ENCODE measurements around the gene ALOX5. TPM values are rescaled to one million over a fixed set of nuclear protein-coding genes. Genes with fewer than 3 reads are reported as not detected.

ALOX5 gene
- total and polyA plus RNA-seq, 10 of the 15 experiments (the other 5 are each of a cell fraction or from before 2014, with no cell fraction given): 0.43 to 102 (median 34.2) TPM

DNA sequence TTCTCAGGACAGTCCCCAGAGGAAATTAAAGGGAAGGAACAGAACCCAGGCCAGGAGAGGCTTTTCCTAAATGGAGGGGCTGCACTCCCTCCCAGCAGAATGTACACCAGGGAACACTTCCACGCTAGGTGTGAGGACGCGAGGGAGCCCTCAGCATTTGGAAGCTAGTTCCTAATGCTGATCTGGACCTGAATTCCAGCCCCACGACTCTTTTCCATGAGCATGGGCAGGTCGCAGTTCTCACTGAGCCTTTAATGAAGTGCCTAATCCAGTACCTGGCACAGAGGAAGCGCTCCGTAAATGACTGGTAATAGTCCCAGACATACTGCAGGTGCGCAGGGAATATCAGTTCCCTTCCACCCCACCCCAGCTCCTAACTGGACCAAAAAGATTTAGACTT lies 1.1 kb downstream of the ALOX5 start:
- Histone ChIP-seq H3K79me2 (ENCODE audit: control insufficient read depth, insufficient read depth, low read length) (peaks cover 47% of the 10 kb centered on the region), H3K27ac (ENCODE audit: control insufficient read depth, insufficient read depth) (peak overlapping the region; percentile 68), H3K27me3 (replicated peaks in 1 of 2; ENCODE audit: control insufficient read depth in 2 of 2, insufficient read depth in 2 of 2, low read length in 1 of 2) (no peaks in the 10 kb centered on the region), H3K9me3 (replicated peaks; ENCODE audit: control insufficient read depth, insufficient read depth, low read length) (no peaks in the 10 kb centered on the region), H2AFZ (ENCODE audit: control insufficient read depth, low read depth, low read length) (no peak overlapping the region), H3K4me2 (ENCODE audit: control insufficient read depth, insufficient read depth) (peak overlapping the region; percentile 78), H3K36me3 (ENCODE audit: control insufficient read depth in 2 of 2, insufficient read depth in 2 of 2, low read length in 1 of 2) (no peaks in the 10 kb centered on the region), H3K4me3 (peak overlapping the region; percentile 81), H3K4me1 (ENCODE audit: control insufficient read depth, insufficient read depth, low read length) (peaks cover 43% of the 10 kb centered on the region), H3K9ac (ENCODE audit: control insufficient read depth, insufficient read depth, low read length) (peak overlapping the region; percentile 65), H4K20me1 (ENCODE audit: control insufficient read depth, insufficient read depth) (no peaks in the 10 kb centered on the region)
- ATAC-seq: no peak
- TF ChIP-seq JUNB (IDR thresholded peaks at IDR 0.05) (no peak), HDGF (IDR thresholded peaks at IDR 0.05) (no peak), STAT3 (IDR thresholded peaks at IDR 0.05; ENCODE audit: low read depth, low read length) (no peak), RAD21 (IDR thresholded peaks at IDR 0.05; ENCODE audit: insufficient read depth, low read depth, low read length) (no peak), PAX8 (IDR thresholded peaks at IDR 0.05) (no peak), SUZ12 (IDR thresholded peaks at IDR 0.05; ENCODE audit: unreplicated experiment) (no peak), MTA3 (IDR thresholded peaks at IDR 0.05; ENCODE audit: borderline replicate concordance, low read length) (no peak), MXI1 (IDR thresholded peaks at IDR 0.05; ENCODE audit: low read depth, low read length) (no peak), TCF12 (IDR thresholded peaks at IDR 0.05; ENCODE audit: low read depth, low read length) (no peak), BRCA1 (IDR thresholded peaks at IDR 0.05; ENCODE audit: low read depth, low read length) (no peak), NBN (IDR thresholded peaks at IDR 0.05) (no peak), FOXM1 (IDR thresholded peaks at IDR 0.05; ENCODE audit: low read depth, low read length) (no peak), SIN3A (IDR thresholded peaks at IDR 0.05; ENCODE audit: low read depth, low read length) (no peak), CBX5 (IDR thresholded peaks at IDR 0.05; ENCODE audit: low read depth) (no peak)
- TF ChIP-seq, protein P1, sequence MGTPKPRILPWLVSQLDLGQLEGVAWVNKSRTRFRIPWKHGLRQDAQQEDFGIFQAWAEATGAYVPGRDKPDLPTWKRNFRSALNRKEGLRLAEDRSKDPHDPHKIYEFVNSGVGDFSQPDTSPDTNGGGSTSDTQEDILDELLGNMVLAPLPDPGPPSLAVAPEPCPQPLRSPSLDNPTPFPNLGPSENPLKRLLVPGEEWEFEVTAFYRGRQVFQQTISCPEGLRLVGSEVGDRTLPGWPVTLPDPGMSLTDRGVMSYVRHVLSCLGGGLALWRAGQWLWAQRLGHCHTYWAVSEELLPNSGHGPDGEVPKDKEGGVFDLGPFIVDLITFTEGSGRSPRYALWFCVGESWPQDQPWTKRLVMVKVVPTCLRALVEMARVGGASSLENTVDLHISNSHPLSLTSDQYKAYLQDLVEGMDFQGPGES (IDR thresholded peaks at IDR 0.05): no peak
- TF ChIP-seq, protein P2, sequence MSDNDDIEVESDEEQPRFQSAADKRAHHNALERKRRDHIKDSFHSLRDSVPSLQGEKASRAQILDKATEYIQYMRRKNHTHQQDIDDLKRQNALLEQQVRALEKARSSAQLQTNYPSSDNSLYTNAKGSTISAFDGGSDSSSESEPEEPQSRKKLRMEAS (IDR thresholded peaks at IDR 0.05; ENCODE audit: low read depth, low read length): no peak
- TF ChIP-seq, protein P3, sequence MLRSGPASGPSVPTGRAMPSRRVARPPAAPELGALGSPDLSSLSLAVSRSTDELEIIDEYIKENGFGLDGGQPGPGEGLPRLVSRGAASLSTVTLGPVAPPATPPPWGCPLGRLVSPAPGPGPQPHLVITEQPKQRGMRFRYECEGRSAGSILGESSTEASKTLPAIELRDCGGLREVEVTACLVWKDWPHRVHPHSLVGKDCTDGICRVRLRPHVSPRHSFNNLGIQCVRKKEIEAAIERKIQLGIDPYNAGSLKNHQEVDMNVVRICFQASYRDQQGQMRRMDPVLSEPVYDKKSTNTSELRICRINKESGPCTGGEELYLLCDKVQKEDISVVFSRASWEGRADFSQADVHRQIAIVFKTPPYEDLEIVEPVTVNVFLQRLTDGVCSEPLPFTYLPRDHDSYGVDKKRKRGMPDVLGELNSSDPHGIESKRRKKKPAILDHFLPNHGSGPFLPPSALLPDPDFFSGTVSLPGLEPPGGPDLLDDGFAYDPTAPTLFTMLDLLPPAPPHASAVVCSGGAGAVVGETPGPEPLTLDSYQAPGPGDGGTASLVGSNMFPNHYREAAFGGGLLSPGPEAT (IDR thresholded peaks at IDR 0.05; ENCODE audit: low read depth): no peak
- no peak for FAIRE-seq
- ChIA-PET SMC1A (ENCODE audit: uncharacterized antibody, unreplicated experiment) (interaction anchor here (1.3 kb wide), 1 partner anchor 86 kb away, joined by 6 read pairs; no protein-coding TSS in a partner anchor), CTCF (no interaction called here), RAD21 (ENCODE audit: unreplicated experiment) (interaction anchor here (1.6 kb wide), 1 partner anchor 86 kb away, joined by 7 read pairs; no protein-coding TSS in a partner anchor), POLR2A (no interaction called here)
- no TSS peak for BruUV-seq (replicated peaks)
- WGBS (ENCODE audit: insufficient coverage, insufficient replicate concordance, low lambda C conversion rate, missing lambda C conversion rate): 93% methylated on average over 8 of the region's 8 CpGs
- in situ Hi-C loops (cut with MboI) (no loop called here), intact Hi-C loops (cut with micrococcal nuclease; ENCODE audit: unreplicated experiment) (loop anchor here (1.0 to 10.0 kb wide), 3 partner anchors 45 to 410 kb away; no protein-coding TSS in a partner anchor)
- no peak for DNase-seq (ENCODE audit: low read depth, low spot score)
